ENCODE data around the gene ACTN4. TPM values are rescaled to one million over a fixed set of nuclear protein-coding genes. Genes with fewer than 3 reads are reported as not detected.

The ACTN4 gene
- total and polyA plus RNA-seq, 10 of the 15 experiments (the other 5 are each of a cell fraction or from before 2014, with no cell fraction given), result 2.4 to 293 (median 72.5) TPM

DNA sequence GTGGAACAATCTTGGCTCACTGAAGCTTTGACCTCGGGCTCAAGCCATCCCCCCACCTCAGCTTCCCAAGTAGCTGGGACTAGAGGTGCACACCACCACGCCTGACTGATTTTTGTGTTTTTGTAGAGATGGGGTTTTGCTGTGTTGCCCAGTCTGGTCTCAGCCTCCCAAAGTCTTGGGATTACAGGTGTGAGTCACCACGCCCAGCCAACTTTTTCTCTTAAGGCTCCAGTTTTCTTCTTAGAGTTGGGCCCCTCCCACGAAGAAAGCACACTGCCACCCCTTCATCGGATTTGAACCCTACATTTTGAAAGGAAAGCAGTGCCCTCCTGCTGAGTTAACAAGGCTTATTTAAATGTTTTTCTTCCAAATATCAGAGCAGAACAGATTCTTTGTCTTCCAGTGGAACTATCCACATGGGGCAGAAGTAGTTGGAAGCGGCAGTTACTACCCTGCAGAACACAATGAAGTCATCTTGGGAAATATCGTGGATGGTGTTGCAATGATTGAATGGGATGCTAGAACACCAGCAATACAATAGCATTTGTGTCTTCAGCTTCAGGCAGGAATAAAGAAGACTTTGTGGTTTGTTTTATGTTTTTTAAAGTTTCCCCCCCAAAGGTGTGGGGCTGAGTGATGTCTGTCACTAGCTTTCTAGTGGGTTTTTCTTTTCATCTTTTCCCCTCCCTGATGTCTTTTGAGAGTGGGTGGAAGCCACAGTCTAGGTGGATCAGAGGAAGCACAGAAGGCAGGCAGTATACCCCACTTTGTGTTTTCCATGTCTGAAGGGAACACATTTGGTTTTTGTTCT lies 8.9 kb downstream of the ACTN4 start:
- no peak for DNase-seq (ENCODE audit: low read depth, low spot score)
- peak overlapping the region; percentile 40 for H3K27ac ChIP-seq (ENCODE audit: control insufficient read depth, insufficient read depth)
- no peaks in the 10 kb centered on the region for H3K9me3 ChIP-seq (replicated peaks; ENCODE audit: control insufficient read depth, insufficient read depth, low read length)
- ChIA-PET RAD21 (ENCODE audit: unreplicated experiment) (interaction anchor here (0.5 to 1.0 kb wide), 2 partner anchors 9 to 340 kb away, joined by 3 read pairs; no protein-coding TSS in a partner anchor), SMC1A (ENCODE audit: uncharacterized antibody, unreplicated experiment) (interaction anchor here (0.9 to 1.9 kb wide), 2 partner anchors 11 to 39 kb away, joined by 4 to 7 read pairs; no protein-coding TSS in a partner anchor), CTCF (interaction anchor here (1.3 to 2.0 kb wide), 3 partner anchors 12 to 274 kb away, joined by 3 to 6 read pairs (median 4); partner anchors contain the start of genes MRPS12 and SARS2), POLR2A (interaction anchor here (0.6 to 0.9 kb wide), 3 partner anchors 9 to 38 kb away, joined by 3 read pairs; partner anchors contain the start of genes ACTN4 and EIF3K)
- H3K9ac ChIP-seq (ENCODE audit: control insufficient read depth, insufficient read depth, low read length), result no peak overlapping the region
- peak overlapping the region; percentile 15; the same call in 1 of the 2 replicates for H3K4me3 ChIP-seq
- in situ Hi-C loops (cut with MboI) (no loop called here), intact Hi-C loops (cut with micrococcal nuclease; ENCODE audit: unreplicated experiment) (no loop called here)
- ATAC-seq, result peak; percentile 9; the same call in 2 of the 3 replicates
- peak overlapping the region; percentile 49 for H3K4me2 ChIP-seq (ENCODE audit: control insufficient read depth, insufficient read depth)
- H3K36me3 ChIP-seq (ENCODE audit: control insufficient read depth in 2 of 2, insufficient read depth in 2 of 2, low read length in 1 of 2), result peaks cover 4 to 8% of the 10 kb centered on the region in 2 experiments; a peak in 2 of 4 replicates
- 66% methylated on average over 7 of the region's 7 CpGs for WGBS (ENCODE audit: insufficient coverage, insufficient replicate concordance, low lambda C conversion rate, missing lambda C conversion rate)
- BruUV-seq (replicated peaks), result no TSS peak
- H2AFZ ChIP-seq (ENCODE audit: control insufficient read depth, low read depth, low read length), result no peak overlapping the region
- TF ChIP-seq, protein P1, sequence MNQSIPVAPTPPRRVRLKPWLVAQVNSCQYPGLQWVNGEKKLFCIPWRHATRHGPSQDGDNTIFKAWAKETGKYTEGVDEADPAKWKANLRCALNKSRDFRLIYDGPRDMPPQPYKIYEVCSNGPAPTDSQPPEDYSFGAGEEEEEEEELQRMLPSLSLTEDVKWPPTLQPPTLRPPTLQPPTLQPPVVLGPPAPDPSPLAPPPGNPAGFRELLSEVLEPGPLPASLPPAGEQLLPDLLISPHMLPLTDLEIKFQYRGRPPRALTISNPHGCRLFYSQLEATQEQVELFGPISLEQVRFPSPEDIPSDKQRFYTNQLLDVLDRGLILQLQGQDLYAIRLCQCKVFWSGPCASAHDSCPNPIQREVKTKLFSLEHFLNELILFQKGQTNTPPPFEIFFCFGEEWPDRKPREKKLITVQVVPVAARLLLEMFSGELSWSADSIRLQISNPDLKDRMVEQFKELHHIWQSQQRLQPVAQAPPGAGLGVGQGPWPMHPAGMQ (IDR thresholded peaks at IDR 0.05; ENCODE audit: borderline replicate concordance), result no peak
- TF ChIP-seq IKZF2 (IDR thresholded peaks at IDR 0.05), result peak in 1 of 2 experiments; percentile 22; a peak in 1 of 4 replicates
- TF ChIP-seq, protein P2, sequence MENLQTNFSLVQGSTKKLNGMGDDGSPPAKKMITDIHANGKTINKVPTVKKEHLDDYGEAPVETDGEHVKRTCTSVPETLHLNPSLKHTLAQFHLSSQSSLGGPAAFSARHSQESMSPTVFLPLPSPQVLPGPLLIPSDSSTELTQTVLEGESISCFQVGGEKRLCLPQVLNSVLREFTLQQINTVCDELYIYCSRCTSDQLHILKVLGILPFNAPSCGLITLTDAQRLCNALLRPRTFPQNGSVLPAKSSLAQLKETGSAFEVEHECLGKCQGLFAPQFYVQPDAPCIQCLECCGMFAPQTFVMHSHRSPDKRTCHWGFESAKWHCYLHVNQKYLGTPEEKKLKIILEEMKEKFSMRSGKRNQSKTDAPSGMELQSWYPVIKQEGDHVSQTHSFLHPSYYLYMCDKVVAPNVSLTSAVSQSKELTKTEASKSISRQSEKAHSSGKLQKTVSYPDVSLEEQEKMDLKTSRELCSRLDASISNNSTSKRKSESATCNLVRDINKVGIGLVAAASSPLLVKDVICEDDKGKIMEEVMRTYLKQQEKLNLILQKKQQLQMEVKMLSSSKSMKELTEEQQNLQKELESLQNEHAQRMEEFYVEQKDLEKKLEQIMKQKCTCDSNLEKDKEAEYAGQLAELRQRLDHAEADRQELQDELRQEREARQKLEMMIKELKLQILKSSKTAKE (IDR thresholded peaks at IDR 0.05; ENCODE audit: low read depth, poor library complexity, severe bottlenecking), result peak; percentile 25
- TF ChIP-seq EZH2 (IDR thresholded peaks at IDR 0.05; ENCODE audit: borderline replicate concordance, control insufficient read depth, low read depth, low read length), result no peak
- TF ChIP-seq, protein P3, sequence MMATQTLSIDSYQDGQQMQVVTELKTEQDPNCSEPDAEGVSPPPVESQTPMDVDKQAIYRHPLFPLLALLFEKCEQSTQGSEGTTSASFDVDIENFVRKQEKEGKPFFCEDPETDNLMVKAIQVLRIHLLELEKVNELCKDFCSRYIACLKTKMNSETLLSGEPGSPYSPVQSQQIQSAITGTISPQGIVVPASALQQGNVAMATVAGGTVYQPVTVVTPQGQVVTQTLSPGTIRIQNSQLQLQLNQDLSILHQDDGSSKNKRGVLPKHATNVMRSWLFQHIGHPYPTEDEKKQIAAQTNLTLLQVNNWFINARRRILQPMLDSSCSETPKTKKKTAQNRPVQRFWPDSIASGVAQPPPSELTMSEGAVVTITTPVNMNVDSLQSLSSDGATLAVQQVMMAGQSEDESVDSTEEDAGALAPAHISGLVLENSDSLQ (IDR thresholded peaks at IDR 0.05), result peak; percentile 62; the same call in 1 of the 2 replicates
- TF ChIP-seq, protein P4, sequence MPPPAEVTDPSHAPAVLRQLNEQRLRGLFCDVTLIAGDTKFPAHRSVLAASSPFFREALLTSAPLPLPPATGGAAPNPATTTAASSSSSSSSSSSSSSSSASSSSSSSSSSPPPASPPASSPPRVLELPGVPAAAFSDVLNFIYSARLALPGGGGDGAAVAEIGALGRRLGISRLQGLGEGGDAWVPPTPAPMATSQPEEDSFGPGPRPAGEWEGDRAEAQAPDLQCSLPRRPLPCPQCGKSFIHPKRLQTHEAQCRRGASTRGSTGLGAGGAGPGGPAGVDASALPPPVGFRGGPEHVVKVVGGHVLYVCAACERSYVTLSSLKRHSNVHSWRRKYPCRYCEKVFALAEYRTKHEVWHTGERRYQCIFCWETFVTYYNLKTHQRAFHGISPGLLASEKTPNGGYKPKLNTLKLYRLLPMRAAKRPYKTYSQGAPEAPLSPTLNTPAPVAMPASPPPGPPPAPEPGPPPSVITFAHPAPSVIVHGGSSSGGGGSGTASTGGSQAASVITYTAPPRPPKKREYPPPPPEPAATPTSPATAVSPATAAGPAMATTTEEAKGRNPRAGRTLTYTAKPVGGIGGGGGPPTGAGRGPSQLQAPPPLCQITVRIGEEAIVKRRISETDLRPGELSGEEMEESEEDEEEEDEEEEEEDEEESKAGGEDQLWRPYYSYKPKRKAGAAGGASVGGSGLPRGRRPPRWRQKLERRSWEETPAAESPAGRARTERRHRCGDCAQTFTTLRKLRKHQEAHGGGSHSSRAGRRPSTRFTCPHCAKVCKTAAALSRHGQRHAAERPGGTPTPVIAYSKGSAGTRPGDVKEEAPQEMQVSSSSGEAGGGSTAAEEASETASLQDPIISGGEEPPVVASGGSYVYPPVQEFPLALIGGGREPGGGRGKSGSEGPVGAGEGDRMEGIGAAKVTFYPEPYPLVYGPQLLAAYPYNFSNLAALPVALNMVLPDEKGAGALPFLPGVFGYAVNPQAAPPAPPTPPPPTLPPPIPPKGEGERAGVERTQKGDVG (CRISPR knock-in tag; IDR thresholded peaks at IDR 0.05), result no peak
- peak; percentile 65; the same call in 1 of the 2 replicates for TF ChIP-seq TCF7 (IDR thresholded peaks at IDR 0.05; ENCODE audit: borderline replicate concordance)
- TF ChIP-seq BCL11A (IDR thresholded peaks at IDR 0.05; ENCODE audit: low read depth, low read length), result no peak
- no peak for TF ChIP-seq CBX3 (IDR thresholded peaks at IDR 0.05; ENCODE audit: borderline replicate concordance, low read depth)
- TF ChIP-seq RUNX3 (IDR thresholded peaks at IDR 0.05; ENCODE audit: low read length), result peak; percentile 75
- H3K79me2 ChIP-seq (ENCODE audit: control insufficient read depth, insufficient read depth, low read length), result peaks cover 88% of the 10 kb centered on the region
- no peaks in the 10 kb centered on the region; the same call in 1 of the 2 replicates for H4K20me1 ChIP-seq (ENCODE audit: control insufficient read depth, insufficient read depth)
- no peaks in the 10 kb centered on the region for H3K27me3 ChIP-seq (replicated peaks in 1 of 2; ENCODE audit: control insufficient read depth in 2 of 2, insufficient read depth in 2 of 2, low read length in 1 of 2)
- peak; percentile 23 for FAIRE-seq
- peaks cover 29% of the 10 kb centered on the region for H3K4me1 ChIP-seq (ENCODE audit: control insufficient read depth, insufficient read depth, low read length)

Data from GM12878 (cell line).